GM12892 (cell line): ENCODE data around the gene CNDP2.
"Not testable (repeated sequence)": the region's sequence is repeated elsewhere in the genome, so short reads cannot be mapped to it uniquely, and the experiment has no call there.

ENCODE experiments used
- DNase-seq: peaks from one replicate; pipeline ENCODE4 v3.0.0; 2011; ENCODE audit not compliant: insufficient read length
- FAIRE-seq: peaks from 2 replicates; lab custom pipeline; 2011; peaks lifted over from hg19 to GRCh38; lab: Jason Lieb, UNC
- POLR2A ChIP-seq: IDR thresholded peaks from 2 replicates; pipeline ENCODE4 v1.6.1; 2011; ENCODE audit warnings: low read depth, low read length, control low read depth
- POLR2AphosphoS5 ChIP-seq: IDR thresholded peaks from 2 replicates; pipeline ENCODE4 v1.6.1; 2011; ENCODE audit warnings: low read depth, low read length, control low read depth
- TAF1 ChIP-seq: IDR thresholded peaks from 2 replicates; pipeline ENCODE4 v1.6.1; 2011; ENCODE audit warnings: low read depth, mild to moderate bottlenecking, control low read depth, low read length, borderline replicate concordance

Gene CNDP2

GRCh38 chr18:74493689-74494088 is 2.5 kb upstream of the CNDP2 start:
- FAIRE-seq = no peak
- TF ChIP-seq POLR2A = no peak
- no peak for TF ChIP-seq POLR2AphosphoS5
- TF ChIP-seq TAF1 = no peak
- DNase-seq = no peak

DNA sequence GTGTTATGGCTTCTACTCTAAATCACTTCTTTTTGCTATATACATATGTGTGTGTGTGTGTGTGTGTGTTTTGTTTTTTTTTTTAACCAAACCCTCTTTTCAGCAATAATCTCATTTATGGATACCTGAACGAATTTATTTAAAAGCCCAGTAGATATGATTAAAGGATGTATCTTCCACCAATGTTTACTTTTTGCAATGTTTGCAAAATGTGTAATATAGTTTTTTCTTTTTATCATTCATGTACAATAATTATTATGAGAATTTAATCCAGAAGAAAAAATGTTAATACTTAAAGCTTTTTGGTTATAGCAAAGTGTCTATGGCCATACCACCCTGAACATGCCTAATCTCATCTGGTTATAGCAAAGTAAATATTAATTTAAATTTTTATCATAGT is 1.6 kb upstream of the CNDP2 start:
- DNase-seq (no peak), FAIRE-seq (no peak)
- TF ChIP-seq POLR2AphosphoS5 = no peak
- TF ChIP-seq TAF1 = no peak
- TF ChIP-seq POLR2A = no peak

DNA sequence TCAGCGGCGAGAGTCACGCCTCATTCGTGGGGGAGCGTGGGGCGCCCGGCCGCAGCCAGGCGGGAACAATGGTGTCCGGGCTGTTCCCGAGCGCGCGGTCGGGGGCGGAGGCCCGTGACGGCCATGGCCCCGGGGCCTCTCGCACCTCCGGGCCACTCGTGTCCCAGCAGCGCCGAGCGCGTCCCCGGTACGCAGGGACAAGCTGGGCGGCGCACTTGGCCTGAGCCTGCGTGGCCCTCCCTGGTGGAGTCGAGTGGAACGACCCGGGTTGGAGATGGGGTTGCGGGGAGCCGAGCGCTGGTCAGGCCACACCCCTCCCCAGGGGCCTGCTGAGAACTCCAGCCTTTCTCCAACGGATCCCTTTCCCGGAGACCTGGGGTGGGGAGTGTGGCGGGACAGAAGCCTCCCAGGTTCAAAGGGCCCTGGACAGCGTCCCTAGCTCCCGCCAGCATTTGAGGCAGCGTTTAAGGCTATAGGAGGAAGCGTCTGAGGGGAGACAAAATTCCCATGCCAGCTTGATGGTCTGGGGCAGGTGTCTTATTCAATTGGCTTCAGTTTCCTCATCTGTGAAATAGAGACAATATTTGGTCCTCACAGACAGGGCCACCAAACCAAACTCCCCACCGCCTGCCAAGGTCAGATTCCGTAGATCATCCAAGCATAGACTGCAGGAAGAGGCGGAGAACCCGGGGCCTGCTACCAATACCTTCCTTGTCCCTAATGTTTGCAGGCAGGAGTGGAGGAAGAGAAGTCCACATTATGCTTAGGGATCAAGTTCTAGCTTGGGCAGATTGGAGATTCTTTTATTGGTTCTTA is 553 bp downstream of the CNDP2 start:
- FAIRE-seq (peak; percentile 51), DNase-seq (no peak)
- TF ChIP-seq TAF1 = 0 out of 2 replicates have a peak, but pooled peaks have one; percentile 22
- TF ChIP-seq POLR2AphosphoS5 = no peak
- TF ChIP-seq POLR2A = peak; percentile 55; the same call in 1 of the 2 replicates

- no peak for TF ChIP-seq POLR2A
- no peak for TF ChIP-seq POLR2AphosphoS5
- TF ChIP-seq TAF1 = no peak
- FAIRE-seq (peak; percentile 51), DNase-seq (no peak)
Measured at GRCh38 chr18:74497324-74497676, 1.1 kb downstream of the CNDP2 start.

GRCh38 chr18:74497778-74498177 is 1.6 kb downstream of the CNDP2 start:
- TF ChIP-seq TAF1 (no peak), POLR2A (no peak), POLR2AphosphoS5 (no peak)
- DNase-seq (no peak), FAIRE-seq (peak; percentile 42)

- FAIRE-seq (peak; percentile 97), DNase-seq (no peak)
- TF ChIP-seq TAF1 (0 out of 2 replicates have a peak, but pooled peaks have one; percentile 37), POLR2AphosphoS5 (peak; percentile 63; the same call in 1 of the 2 replicates), POLR2A (0 out of 2 replicates have a peak, but pooled peaks have one; percentile 38)
Measured at GRCh38 chr18:74498712-74499627, 2.8 kb downstream of the CNDP2 start.

DNA sequence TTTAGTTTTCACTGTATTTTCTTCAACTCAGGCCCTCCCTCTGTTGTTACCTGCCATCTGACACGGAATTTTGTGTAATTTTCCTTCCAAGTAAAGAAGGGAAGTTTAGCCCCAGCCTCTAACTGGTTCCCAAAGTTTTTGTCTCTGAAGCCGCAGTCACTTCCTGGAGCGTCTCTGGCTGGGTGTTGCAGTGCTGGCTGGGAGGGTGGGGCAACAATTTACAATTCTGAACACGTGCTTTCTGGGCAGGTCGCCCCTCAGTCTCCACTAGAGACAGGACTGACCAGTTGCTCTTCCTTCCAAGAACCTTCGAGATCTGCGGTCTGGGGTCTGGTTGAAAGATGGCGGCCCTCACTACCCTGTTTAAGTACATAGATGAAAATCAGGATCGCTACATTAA is 3.5 kb downstream of the CNDP2 start:
- DNase-seq (no peak), FAIRE-seq (no peak)
- TF ChIP-seq POLR2AphosphoS5 (no peak), TAF1 (0 out of 2 replicates have a peak, but pooled peaks have one; percentile 14), POLR2A (peak; percentile 39)

DNA sequence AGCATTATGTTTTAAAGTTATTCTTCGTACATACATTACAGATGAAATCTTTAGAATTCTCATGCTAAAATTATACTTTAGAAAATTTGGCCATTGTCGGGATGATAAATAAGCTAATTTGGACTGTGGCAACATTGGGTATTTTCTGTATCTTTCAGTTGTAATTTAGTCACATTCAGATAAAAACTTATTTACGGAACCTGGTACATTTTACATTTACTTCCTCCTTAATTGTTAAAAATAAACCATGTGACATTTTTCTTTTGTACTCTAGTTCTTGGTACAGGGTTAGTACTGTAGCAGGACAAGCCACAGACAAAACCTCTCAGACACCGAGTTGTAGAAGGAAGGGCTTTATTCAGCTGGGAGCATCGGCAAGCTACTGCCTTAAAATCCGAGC is 4.2 kb downstream of the CNDP2 start:
- DNase-seq = no peak
- TF ChIP-seq POLR2A (no peak), TAF1 (no peak), POLR2AphosphoS5 (no peak)
- FAIRE-seq = no peak

GRCh38 chr18:74500774-74501173 is 4.6 kb downstream of the CNDP2 start:
- DNase-seq, FAIRE-seq: not testable (repeated sequence)

- no peak for FAIRE-seq
- TF ChIP-seq TAF1 (no peak), POLR2A (no peak), POLR2AphosphoS5 (no peak)
Measured at GRCh38 chr18:74501386-74501785, 5.2 kb downstream of the CNDP2 start.

DNA sequence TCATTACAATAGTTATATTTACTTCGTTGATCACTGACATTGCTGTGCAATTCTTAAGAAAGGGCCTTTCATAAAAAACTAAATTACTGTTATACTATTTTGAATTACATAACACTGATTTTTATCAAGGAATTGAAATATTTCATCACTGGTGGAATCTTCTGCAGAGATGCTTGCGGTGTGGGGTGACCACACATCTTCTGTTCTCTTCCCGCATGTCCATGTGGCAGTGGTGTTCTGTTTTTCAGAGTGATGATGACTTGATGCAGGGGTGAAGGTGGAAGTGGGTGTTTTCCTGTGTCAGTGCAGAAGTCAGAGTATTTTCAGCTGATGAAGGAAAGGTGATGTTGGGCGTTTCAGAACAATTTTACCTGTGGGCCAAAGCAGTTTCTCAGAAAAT is 7.0 kb downstream of the CNDP2 start:
- no peak for TF ChIP-seq POLR2A
- no peak for TF ChIP-seq TAF1
- TF ChIP-seq POLR2AphosphoS5 = no peak
- DNase-seq (no peak), FAIRE-seq (no peak)

More at GRCh38 chr18:74501386-74501785, 5.2 kb downstream of the CNDP2 start:
- DNase-seq = no peak
